HG03103 (cell line): ENCODE measurements around the gene NKAIN2.
"Not testable (repeated sequence)": the region's sequence is repeated elsewhere in the genome, so short reads cannot be mapped to it uniquely, and the experiment has no call there.

Experiments used
- ATAC-seq: cut with Tn5 transposase; IDR thresholded peaks from one replicate; pipeline ENCODE4 v1.9.1; 2021; ENCODE audit warnings: low read depth; ENCODE audit not compliant: unreplicated experiment

NKAIN2 gene

DNA sequence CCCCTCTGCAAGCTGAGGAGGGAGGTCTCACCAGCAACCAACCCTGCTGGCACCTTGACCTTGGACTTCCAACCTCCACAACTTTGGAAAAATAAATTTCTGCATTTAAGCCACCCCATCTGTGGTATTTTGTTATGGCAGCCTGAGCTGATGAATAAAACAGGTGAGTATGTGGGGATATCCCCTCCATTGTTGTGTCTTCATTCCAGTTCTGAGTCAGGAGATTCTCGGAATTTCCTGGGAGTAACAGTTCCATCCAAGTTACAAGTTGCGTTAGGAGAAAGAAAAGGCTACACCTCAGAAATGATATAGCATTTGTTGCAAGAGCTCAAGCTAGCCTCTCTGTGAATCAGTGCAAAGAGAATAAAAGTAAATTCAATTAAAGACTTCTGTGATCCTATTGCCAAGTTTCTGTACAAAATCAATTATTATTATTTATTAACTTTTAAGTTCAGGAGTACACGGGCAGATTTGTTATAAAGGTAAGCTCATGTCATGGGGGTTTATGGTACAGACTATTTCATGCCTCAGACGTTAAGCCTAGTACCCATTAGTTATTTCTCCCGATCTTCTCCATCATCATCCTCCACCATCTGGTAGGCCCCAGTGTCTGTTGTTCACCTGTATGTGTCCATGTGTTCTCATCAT lies 153.0 kb downstream of the NKAIN2 start:
- no peak for ATAC-seq

DNA sequence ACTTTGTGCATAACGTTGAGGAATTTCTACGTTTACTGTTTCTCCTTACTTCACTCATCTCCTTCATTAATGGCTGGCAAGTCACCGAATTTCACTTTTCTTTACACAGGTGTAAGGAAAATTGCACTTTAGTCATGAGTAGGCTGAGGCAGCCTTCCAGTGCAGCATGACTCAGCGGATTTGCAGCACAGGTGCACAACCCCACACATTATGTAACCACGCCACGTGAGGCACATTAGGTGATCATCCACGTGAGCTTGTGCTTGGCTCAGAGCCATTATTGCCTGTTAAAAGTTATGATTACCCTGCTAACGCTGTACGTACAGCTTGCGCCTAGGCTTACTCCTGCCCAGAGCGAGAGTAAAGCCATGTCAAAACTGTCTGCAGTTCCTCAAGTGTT lies 158.8 kb downstream of the NKAIN2 start:
- no peak for ATAC-seq

DNA sequence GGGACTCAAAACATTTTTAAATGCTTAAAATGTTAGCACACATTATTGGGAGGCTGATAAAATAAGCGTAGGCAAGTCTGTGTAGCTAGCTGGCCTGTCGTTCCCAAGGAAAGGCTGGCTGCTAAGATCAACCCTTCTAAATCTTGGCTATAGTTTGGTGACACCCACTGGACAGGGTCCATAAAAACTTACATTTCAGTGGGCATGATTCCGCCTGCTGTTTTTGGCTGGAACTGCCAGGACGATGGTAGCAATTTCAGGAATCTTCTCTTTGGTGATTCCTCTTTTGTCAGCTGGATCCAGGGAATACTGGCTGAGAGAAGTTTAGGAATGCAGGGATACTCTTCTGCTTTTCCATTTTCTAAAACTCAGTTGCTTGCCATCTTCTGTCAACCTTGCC lies 162.2 kb downstream of the NKAIN2 start:
- no peak for ATAC-seq

DNA sequence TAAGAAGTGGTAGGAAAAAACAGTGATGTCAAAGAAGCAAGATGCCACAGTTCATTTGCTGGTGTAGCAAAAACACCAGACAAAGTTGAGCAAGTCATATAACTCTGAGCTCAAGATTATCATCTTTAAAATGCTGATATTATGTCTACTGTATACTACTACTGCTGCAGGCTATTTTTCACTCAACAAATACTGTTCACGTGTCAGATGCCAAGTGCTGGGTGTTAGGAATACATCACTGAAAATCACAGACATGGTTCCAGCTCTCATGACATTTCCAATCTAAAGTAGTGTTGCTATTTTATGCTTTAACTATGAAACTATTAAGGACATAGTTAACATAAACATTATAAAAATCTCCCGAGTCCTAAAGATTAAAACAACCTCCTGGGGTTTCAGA lies 163.0 kb downstream of the NKAIN2 start:
- no peak for ATAC-seq

DNA sequence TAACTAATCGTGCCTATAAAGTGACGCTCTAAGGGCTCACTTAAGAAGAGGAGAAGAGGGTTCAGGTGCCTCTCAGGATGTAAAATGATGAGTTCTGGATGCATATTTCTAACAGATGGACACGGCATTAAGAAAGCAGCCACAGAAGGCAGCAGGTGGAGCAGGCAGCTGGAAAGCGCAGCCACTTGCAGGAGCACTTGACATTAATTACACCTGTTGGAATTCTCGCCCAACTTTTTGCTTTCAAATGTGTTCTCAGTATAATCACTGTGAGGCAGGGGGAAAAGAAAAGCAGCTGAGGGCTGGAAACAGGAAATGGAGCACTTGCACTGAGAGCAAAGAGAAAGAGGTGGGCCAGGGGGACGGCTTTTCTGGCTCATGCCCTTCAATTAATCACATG lies 164.2 kb downstream of the NKAIN2 start:
- no peak for ATAC-seq

DNA sequence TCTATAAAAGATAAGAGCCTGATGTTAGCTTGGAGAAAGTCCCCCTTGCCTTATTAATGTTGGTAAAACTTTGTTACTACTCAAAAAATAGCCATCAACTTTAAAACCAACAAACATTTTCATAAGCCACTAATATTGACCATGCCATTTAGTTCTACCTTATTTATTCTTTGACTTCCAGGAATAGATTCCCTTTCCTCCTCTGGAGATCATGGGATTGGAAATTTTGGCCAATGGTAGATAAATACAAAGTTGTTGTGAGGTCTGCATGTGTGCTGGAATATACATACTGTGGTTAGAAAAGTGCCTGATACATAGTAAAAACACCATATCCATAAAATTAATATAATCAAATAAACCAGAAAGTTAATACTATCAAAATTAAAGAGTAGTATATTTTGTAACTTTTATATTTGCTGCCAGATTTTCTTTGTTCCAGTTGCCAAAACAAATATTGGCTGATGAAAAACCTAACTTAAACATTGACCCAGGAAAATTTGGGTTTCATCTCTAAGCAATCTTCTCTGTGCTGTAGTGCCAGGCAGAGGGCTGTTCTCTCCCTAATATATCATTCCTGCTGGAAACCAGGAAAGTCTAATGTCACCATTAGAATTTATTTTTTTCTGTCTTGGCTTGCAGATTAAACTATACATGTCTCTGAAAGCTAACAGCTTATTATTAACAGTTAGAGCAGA lies 169.1 kb downstream of the NKAIN2 start:
- no peak for ATAC-seq

DNA sequence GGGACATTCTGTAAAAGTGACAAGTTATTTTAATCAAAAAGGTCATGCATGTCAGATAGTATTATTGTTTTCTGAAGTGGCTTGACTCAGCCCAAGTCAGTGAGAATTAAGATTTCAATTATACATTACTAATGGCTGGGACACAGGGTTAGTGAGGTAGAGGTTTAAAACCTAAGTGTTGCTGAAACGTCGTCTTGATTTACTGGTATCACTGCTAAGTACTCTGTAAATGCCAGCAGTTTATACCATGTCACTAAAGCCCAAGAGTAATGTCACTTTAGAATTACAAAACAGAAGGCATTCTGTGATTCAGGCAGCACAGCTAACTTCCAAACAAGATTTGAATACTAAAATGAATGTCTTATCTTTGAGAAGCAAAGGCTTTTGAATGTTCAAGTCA lies 176.6 kb downstream of the NKAIN2 start:
- no peak for ATAC-seq

DNA sequence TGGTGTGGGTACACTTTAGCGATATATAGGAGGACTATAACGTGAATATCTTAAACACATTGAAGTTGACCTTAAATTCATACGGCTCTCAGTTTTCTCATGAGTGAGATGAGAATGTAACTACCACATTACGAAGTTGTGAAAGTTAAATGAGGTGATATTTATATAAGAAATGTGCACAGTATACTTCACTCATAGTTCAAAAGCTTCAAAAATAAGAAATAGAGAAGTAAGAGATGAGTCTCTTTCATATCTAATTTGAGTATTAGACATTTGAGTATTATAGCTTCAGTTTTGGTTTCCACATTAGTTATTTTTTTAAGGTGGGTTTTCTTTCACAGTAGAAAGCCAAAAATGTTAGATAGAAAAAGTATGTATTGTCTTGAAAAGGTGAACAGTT lies 183.3 kb downstream of the NKAIN2 start:
- no peak for ATAC-seq

DNA sequence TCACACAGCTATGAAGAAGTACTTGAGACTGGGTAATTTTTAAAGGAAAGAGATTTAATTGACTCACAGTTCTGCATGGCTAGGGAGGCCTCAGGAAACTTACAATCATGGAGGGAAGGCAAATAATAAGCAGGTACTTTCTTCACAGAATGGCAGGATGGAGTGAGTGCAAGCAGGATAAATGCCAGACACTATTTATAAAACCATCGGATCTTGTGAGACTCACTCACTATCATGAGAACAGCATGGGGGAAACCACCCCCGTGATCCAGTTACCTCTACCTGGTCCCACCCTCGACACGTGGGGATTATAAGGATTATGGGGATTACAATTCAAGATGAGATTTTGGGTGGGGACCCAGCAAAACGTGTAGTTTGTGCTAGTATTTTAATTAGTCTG lies 186.3 kb downstream of the NKAIN2 start:
- not testable (repeated sequence) for ATAC-seq

DNA sequence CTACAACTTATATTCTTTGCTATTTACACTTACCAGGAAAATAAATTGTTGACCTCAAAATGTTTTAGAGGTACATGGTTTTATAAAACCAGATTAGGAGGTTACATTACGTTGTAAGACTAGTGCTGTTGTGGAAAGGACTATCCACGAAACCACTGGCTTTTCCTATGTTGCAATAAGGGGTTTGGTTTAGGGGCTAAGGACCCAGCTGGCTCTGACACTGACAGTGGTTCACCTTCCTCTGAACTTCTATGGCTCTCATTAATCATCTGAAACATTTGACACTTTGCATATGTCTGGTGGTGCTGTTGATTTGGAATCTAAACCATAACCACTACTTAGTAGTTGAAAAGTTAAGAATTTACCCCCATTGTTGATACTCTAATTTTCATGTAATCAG lies 186.7 kb downstream of the NKAIN2 start:
- no peak for ATAC-seq

DNA sequence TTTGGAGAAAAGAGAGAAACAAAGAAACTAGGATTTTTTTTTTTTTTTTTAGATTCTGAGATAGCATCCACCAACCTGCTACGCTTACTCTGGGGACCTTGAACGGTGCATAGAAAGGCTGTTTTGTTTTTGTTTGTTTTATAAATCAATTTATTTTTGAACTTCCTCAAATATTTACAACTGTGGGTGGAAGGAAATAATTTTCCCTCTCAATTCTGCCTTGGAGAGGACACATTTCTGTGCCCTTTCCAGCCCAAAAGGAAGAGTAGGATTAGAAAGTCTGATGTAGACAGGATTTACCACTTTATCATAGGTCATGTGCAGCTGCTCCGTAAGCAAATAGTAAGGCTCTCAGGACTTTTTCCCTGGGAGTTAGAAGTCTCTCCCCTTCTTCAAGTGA lies 190.5 kb downstream of the NKAIN2 start:
- no peak for ATAC-seq

DNA sequence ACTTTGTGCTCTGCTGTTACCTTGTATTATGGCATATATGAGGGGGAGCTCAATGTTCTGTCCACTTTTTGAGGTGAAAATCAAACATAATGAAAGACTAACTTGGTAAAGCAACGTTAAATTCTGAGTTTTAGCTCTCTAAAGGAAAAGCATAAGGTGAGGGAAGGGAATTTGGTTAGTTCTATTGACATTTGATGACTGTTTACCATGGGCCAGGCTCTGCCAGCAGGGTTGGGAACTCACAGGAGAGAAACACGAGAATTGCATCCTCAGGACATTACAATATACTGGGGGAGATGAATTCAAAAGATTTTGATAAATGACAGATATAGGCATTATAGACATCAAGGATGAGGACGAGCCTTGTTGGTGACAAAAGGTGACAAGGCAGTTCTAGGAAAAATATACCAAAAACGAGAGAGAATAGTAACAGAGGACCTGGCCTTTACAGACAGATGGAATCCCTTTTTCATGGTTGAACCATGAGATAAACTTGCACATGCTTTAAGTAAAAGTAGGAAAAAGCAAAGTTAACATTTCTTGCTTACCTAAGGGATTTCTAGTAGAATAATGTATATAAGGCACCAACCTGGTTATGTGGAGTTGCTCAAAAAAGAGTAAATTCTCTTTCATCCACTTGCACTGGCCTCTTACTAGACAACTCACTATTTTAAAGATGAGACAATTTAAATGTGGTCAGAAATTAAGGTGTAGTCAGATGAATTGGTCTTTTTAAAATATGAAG lies 191.4 kb downstream of the NKAIN2 start:
- no peak for ATAC-seq

DNA sequence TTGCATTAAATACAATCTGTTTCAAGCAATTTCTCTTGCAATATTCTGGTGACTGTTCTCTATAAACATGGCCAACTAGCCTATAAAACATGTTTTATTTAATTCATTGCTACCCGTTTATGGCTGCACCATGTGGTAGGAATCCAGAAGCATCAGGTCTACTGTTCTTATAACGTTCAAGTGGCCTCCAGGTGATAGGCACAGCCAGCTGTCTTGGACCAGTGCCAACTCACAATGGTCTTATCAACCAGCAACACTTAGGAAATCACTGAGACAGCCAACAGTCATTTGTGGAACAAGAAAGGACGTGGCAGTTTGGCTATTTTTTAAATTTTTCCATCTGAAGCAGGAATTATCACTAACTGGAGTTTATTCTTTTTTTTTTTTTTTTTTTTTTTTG lies 193.6 kb downstream of the NKAIN2 start:
- ATAC-seq: no peak

DNA sequence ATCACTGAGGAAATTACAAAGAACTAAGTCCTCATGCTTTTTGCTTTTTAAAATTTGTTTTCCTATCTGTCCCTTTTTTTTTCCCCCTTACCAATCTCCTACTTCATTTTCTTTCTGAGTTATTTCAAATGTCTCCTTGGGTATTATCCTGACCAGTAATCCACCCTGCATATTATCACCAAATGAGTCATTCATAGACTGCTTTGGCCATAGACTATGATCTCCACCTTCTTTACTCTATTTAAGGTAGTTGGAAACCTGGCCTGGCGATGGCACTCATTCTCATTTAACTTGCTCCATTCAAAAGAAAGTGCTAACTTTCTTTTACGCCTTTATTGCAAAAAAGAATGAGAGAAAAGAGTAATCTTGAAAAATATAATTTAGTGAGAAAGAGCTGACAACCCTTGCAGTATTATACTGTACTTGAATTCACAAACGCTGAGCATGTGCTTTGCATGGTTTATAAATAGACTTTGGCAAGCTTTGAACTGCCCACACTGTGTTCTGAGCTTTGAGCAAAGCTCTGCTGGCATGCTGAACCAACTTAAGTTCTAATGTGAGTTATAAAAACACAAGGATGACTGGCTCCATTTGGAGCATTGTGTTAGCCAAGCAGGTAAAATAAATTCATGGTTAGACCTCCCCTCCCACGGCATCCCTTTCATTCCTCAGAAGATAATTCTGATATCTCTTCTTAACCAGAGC lies 198.9 kb downstream of the NKAIN2 start:
- ATAC-seq: no peak

DNA sequence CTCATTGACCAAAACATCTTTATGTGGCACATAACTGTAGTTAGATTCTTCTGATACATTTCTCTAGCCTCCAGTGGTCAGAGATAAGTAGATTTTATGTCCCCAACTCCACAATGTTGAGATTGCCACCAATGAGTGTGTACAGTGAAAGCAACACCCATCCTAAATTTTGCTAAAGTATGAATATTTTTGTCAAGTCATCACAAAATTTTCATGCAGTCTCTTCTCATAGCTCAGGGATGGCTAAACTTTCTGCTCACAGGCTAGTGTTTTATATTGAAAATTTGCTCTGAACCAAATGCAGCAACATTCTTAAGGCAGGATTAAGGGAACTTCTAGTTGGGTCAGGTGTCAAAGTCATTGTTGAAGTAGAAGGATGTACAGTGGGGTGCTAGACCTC lies 203.6 kb downstream of the NKAIN2 start:
- ATAC-seq: no peak

DNA sequence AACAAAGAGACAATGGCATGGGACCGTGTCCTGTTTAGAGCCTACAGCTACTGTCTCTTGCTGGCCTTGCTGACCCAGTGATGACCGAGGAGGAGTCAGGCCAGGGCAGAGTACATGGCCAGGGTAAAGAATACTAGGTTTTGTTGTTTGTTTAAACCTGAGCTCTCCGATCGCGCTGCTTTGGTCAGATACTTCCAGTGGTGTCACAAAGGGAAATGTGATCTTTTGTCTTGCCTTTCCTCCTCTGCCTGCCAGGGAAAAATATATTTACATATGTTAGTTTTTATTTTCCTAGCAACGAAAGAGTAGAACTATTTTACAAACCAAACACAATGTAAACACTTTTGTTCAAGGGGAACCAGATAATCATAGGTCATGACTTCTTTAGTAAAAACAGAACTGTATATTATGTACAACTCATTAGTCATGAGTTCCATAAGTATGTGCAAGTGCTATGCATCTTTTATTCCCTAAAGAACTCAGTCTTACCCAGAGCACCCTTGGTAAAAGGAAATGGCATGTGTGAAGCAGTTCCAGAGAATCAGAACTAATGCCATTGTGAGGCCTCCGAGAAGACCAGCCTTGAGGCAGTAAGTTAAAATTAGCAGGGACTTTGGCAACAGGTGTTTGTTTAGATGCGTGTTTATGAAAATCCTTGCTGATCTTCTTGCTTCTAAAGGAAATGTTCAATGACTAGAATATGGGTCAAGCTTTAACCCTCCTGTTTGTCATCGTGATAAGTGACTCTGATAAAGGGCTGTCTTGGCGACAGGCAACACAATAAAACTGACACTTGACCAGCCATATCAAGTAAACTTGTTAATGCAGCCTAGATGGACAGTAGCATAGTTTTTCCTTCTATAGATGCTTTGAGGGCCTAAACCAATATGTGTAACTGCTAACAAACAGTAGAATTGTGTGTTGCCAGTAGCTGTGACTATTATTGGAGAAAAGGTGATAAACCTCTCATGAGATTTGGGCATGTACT lies 204.6 kb downstream of the NKAIN2 start:
- ATAC-seq: no peak

DNA sequence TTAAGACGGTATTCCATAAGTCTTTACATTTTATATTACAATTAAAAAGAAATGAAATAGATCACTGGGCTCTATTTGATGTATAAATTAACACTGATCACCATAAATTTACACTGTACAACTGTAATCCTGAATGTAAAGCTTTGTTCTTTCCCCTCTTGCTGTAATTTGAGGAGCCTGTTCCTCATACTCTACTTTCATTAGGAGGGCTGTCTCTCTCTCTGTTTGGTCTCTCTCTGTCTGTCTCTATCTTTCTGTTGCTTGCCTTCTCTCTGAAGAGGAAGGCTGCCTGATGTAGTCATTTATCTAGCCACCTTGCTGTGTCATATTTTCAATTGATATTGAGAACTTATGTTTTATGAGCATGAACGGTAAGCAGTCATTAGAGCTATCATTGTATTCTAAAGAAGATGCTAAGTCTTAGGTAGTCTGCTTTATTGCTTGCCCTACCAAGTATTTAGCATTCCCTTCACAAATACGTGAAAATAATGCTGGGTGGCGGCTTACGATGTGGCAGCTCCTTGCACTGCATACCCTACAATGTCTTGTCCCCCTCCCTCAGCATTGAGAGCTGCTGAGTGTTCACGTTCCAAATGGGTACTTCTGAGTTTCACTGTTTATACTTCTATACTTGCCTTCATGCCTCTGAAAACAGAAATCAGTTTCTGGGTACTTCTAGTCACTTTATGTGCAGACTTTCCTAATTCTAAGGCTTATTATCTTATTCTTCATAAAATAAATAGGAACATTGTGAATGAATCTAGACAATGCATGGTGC lies 205.5 kb downstream of the NKAIN2 start:
- no peak for ATAC-seq

DNA sequence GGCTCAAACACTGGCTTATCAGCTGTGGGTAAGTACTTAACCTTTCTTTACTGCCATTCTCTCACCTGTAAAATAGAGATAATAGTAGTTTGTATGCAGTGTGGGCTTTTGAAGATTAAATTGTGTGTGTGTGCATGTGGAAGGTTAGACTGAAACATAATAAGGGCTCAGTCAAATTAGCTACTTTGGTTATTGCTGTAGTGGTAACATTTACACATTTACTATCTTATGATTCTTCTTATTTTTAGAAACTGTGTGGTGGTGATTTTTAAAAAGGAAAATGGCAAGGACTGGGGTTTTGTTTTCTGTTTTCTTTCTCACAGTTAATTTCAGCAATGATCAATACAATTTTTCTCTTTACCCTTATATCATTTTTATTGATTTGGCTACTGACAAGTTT lies 206.9 kb downstream of the NKAIN2 start:
- no peak for ATAC-seq

DNA sequence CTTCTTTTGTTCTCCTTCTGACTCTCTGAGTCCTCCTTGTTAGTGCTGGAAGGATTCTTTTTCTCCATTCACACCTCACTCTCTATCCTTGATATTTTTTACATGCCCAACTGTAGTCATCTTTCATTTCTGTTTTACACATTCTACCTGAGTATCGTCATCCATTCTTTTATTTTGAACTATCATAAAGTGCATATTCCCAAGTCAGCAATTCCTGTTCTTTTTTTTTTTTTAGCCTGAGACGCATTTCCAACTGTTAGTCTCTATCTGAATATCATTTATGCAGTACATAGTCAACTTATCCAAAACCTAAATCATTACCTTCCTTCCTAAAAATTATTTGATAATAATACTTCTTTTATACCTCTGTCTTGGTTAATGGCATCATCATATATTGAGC lies 207.5 kb downstream of the NKAIN2 start:
- ATAC-seq: no peak
